Activated CD8-positive, alpha-beta memory T cell treated with anti-CD3 and anti-CD28 coated beads, Interleukin-2, amount 50 U/mL, for 24 hours (primary cell): ENCODE results near the gene CCNT2.
"Not testable (repeated sequence)": the region's sequence is repeated elsewhere in the genome, so short reads cannot be mapped to it uniquely, and the experiment has no call there.

Experiments
- DNase-seq: peaks from one replicate; pipeline ENCODE4 v3.0.0-alpha.2; 2020; ENCODE audit errors: extremely low read depth

CCNT2 gene

GRCh38 chr2:134918526-134919340, at the start of gene CCNT2:
Gene CCNT2, plus strand, starts transcription at chr2:134918822. Its CDS starts 33 bp downstream, at chr2:134918855.
- DNase-seq: peak; percentile 97

DNA sequence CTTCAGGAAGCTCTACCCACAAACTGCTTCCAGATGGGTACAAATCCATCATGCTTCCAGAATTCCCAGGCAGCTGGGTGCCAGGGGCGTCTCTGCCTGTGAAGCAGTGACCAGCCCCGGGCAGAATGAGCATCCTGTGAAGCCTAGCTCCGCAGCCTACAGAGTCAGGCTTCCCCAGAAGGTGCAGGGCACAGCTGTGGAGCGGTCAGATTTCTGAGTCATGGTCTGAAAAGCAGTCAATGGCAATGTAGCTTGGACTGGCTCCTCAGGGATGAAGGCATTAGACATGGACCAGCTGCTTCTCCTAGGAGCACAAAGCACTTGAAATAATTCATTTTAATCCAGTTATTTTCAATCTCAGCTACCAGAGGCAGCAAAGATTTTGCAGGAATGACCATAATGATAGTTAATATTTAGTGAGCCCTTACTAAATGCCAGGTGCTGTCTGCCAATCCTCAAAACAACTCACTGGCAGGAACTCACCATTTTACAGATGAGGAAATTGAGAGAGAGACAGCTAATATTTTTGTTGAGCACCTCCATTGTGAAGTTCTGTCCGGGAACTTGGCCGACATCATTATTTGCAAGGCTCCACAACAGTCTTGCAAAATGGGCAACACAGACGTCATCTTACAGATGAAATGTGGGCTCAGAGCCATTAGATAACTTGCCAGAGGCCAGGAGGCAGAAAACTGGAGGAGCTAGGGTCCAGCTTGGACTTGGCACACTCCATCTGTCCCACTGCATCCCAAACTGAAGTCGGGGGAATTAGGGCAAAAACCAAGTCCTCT, 48.5 kb upstream of the CCNT2 start:
- DNase-seq: no peak

- no peak for DNase-seq
Observed at GRCh38 chr2:134873152-134873551, 45.5 kb upstream of the CCNT2 start.

- DNase-seq: no peak
Observed at GRCh38 chr2:134875309-134875708, 43.3 kb upstream of the CCNT2 start.

GRCh38 chr2:134882773-134883172, 35.8 kb upstream of the CCNT2 start:
- DNase-seq: no peak

DNA sequence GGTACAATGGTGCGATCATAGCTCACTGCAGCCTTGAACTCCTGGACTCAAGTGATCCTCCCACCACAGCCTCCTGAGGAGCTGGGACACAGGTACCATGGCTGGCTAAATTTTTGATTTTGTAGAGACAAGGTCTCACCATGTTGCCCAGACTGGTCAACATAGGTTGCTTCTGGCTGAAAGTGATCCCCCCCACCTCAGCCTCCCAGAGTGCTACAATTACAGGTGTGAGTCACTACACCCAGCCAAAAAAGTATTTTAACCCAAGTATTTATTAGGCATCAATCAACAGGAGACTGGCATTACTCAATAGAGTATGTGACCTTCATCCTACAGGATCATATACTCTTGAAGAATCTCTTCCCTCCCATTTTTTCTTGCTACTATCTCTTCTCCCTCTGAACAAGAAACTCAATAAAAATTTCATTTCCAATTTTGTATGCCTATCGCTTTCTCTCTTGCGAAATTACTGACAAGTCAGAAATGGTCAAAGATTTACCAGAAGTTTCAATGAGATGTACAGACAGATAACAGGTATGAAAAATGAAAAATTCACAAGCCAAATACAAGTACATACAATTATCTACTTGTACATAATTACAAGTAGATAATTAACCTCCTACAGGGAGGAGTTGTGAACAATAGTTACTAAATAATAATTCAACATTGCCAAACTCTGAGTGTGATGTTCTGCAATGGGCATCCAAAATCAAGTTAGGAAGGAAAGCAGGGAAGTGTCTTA, 34.9 kb upstream of the CCNT2 start:
- DNase-seq: no peak

GRCh38 chr2:134884435-134884834, 34.2 kb upstream of the CCNT2 start:
- DNase-seq: no peak

DNA sequence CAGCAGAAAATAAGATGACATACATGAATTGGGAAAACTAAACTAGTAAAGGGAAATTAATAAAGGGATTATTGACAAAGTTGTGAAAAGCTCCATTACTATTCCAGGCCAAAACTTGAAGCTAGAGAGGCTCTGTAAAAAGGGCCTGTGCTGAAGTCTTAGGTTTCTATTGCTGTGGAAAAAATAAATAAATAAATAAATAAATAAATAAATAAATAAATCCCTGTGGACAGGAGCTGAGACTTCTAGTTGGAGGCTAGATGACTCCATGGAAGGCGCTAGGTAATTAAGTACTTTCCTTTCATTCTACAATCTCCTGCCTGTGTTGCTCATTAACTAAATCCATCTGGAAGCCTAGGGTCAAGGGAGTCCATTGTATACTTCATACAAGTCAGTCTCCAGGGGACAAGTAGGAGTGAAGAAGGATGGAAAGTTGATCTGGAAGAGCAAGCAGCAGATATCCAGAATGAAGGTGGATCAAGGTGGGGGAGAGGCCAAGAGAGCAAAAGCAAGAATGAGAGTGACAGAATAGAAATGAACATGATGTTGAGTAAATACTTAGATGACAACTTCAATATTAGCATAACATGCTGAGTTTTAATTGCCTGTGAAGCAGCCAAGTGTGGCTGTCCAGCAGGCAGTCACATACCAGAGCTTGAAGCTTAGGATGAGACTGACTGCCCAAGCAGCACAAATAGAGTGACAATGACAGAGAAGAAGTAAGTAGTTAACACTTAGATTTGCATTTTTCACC, 26.2 kb upstream of the CCNT2 start:
- no peak for DNase-seq

- DNase-seq: no peak
Observed at GRCh38 chr2:134897932-134898331, 20.7 kb upstream of the CCNT2 start.

DNA sequence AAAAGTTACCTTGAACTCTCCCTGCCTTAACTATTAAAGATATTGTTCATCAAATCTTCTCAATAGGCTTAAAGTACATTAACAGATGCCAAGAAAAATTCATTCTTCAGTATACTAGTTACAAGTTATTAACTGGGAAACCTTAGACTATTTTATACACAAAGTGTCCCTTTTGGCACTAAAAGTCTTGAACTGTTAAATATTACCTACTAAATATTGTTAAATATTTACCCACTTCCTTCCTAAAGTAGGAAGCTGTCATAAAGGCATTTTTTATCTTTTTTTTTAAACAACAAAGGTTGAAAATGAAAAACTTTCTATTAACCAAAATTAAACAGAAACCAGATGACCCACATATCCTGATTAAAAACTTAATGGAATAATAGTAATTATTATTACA, 19.4 kb upstream of the CCNT2 start:
- DNase-seq: no peak

GRCh38 chr2:134900151-134900550, 18.5 kb upstream of the CCNT2 start:
- no peak for DNase-seq

GRCh38 chr2:134903701-134904100, 14.9 kb upstream of the CCNT2 start:
- DNase-seq: not testable (repeated sequence)

DNA sequence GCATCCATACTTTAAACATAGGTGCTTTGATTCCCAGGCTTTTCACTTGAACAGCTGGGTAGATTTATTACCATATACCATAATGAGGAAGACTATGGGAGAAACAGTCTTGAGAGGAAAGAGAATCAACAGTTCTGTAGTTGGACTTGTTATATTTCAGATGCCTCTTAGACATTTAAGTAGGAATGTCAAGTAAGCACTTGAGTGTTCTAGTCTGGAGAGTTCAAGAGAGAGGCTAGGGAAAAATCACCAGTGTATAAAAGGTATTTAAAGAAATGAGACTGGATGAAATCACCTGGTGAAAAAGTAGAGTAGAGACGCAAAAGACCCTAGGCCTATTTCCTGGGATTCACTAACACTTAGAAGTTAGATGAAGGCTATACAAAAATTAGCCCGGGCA, 13.5 kb upstream of the CCNT2 start:
- DNase-seq: no peak

- DNase-seq: no peak
Observed at GRCh38 chr2:134906726-134907125, 11.9 kb upstream of the CCNT2 start.

DNA sequence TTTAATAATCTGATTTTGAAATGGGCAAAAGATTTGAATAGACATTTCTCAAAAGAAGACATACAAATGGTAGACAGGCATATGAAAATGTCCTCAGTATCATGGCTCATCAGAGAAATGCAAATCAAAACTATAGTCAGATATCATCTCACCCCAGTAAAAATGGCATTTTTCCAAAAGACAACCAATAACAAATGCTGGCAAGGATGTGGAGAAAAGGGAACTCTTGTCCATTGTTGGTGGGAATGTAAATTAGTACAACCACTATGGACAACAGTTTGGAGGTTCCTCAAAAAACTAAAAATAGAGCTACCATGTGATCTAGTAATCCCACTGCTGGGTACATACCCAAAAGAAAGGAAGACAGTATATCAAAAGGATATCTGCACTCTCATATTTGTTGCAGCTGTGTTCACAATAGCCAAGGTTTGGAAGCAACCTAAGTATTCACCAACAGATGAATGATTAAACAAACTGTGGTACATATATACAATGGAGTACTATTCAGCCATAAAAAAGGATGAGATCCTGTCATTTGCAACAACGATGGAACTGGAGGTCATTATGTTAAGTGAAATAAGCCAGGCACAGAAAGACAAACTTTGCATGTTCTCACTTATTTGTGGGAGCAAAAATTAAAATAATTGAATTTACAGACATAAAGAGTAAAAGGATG, 11.0 kb upstream of the CCNT2 start:
- DNase-seq: not testable (repeated sequence)

DNA sequence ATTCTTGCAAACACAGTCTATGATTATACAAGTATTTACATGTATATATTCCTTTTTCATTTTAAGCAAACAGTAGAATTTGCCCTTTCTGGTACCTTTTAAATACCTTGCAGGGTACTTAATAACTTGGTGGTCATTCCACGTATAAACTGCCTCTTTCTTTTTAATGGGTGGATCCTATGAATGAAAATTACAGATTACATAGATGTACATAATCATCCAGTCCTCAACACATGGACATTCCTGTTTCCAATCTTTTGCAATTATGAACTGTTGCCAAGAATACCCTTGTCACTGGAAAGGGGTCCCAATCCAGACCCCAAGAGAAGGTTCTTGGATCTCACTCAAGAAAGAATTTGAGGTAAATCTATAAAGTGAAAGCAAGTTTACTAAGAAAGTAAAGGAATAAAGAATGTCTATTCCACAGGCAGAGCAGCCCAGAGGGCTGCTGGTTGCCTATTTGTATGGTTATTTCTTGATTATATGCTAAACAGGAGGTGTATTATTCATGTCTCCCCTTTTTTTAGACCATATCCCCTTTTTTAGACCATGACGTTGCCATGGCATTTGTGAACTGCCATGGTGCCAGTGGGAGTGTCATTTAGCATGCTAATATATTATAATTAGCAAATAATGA, 7.7 kb upstream of the CCNT2 start:
- DNase-seq: no peak

DNA sequence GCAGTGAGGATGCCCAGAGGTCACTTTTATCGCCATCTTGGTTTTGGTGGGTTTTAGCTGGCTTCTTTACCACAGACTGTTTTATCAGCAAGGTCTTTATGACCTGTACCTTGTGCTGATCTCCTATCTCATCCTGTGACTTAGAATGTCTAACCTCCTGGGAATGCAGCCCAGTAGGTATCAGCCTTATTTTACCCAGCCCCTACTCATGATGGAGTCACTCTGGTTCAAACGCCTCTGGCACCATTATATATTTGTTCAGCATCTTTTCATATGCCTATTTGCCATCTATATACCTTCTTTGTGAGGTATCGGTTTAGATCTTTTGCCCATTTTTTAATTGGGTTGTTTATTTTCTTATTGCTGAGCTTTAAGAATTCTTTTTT, 7.2 kb upstream of the CCNT2 start:
- DNase-seq: no peak

DNA sequence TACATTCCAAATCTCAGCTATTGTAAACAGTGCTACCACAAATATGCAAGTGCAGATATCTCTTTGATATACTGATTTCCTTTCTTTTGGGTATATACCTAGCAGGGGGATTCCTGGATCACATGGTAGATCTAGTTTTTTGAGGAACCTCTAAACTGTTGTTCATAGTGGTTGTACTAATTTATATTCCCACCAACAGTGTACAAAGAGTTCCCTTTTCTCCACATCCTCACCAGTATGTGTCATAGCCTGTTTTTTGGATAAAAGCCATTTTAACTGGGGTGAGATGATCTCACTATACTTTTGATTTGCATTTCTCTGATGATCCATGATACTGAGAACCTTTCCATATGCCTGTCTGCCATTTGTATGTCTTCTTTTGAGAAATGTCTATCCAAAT, 6.3 kb upstream of the CCNT2 start:
- no peak for DNase-seq

DNA sequence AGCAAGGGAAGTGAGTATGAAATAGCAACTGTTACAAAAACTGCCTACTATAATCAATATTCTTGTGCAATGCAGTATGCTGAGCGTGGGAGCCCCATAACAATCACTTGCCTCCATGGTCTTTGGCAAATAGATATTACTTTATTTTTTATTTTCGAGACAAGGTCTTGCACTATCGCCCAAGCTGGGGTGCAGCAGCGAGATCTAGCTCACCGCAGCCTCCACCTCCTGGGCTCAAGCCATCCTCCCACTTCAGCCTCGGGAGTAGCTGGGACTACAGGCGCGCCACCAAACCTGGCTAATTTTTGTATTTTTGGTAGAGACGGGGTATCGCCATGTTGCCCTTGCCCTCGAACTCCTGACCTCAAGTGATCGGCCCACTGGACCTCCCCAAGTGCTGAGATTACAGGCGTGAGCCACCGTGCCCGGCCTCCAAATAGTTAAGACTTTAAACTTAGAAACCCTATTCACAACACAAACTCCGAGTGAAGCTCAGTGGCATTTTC, 1.2 kb upstream of the CCNT2 start:
- no peak for DNase-seq

DNA sequence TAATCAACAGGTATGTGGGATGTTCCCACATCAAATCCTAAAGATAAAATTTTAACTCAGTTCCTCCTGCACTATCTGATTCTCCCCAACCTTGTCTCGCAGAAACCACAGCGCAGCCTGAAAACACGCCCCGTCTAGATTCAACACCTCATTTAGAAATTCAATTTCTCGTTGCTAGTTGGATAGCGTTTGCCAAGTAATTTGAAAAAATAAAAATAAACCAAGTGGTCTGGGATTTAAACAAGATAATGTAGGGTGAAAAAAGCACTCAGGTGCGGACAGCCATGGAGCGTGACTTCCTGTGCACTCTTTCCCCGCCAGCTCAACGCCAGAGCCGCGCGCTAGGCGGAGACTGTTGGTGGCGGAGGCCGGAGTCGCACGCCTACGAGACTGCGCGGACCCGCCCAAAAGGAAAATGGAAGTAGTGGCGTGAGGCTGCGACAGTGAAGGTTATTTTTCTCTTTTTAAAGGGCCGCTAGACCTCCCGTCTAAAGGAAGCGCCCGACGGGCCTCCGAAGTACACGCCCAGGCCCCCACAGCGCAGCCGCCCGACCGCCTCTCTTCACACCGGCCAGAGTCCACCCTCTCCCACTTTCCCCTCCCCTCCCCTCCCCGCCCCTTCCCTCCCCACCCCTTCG, 615 bp upstream of the CCNT2 start:
- peak; percentile 76 for DNase-seq
